Sciatic nerve (tissue), 2 donors: Measurements from ENCODE around the gene CD302. TPM values are rescaled to one million over a fixed set of nuclear protein-coding genes. Genes with fewer than 3 reads are reported as not detected.
"Not testable (repeated sequence)": the region's sequence is repeated elsewhere in the genome, so short reads cannot be mapped to it uniquely, and the experiment has no call there.

Experiments used
- ATAC-seq: fragments of 200-7000 bp; cut with Tn5 transposase; one replicate; pipeline ENCODE4 v1.9.1; 2020; ENCODE audit warnings: mild to moderate bottlenecking, moderate library complexity
- DNase-seq: peaks from one replicate; pipeline ENCODE4 v3.0.0-alpha.2; 2020; ENCODE audit warnings: low spot score
- intact Hi-C: fragments of 100-400 bp; cut with DNase I; formaldehyde crosslinking; loops from one replicate; pipeline ENCODE4 v1.14.2; 2022
- total RNA-seq: library from RNA; stranded (reverse); fragmentation: NEBNext Ultra II Directional; extraction: Animal tissue kit (Norgen Biotek cat#: 25700); gene quantifications from one replicate; pipeline ENCODE4 v1.2.1, GENCODE V29; 2021
- donor health status: DM: no; HTN: no; CAD: no.
- donor health status: DM: no; HTN: no; CAD: no.

CD302 gene
- 47.1 TPM for total RNA-seq

GRCh38 chr2:159797543-159798375 is at the start of gene CD302:
TSS of gene CD302 (minus strand) at chr2:159798208. CDS start at chr2:159798198, 10 bp downstream.
- DNase-seq (peak; percentile 90), ATAC-seq (peak; percentile 84)
- intact Hi-C loops: no loop called here

GRCh38 chr2:159846564-159846963 is 48.6 kb upstream of the CD302 start:
- intact Hi-C loops: no loop called here
- DNase-seq (no peak), ATAC-seq (no peak)

- intact Hi-C loops: no loop called here
- no peak for ATAC-seq
- DNase-seq: no peak
Measured at GRCh38 chr2:159840616-159841015, 42.6 kb upstream of the CD302 start.

- DNase-seq: no peak
- no peak for ATAC-seq
- intact Hi-C loops: no loop called here
Measured at GRCh38 chr2:159832858-159833257, 34.9 kb upstream of the CD302 start.

- intact Hi-C loops: no loop called here
- no peak for DNase-seq
- no peak for ATAC-seq
Measured at GRCh38 chr2:159832026-159832425, 34.0 kb upstream of the CD302 start.

- intact Hi-C loops: no loop called here
- DNase-seq (no peak), ATAC-seq (no peak)
Measured at GRCh38 chr2:159829376-159829775, 31.4 kb upstream of the CD302 start.

- intact Hi-C loops: no loop called here
- ATAC-seq: no peak
Measured at GRCh38 chr2:159828738-159829137, 30.7 kb upstream of the CD302 start.

GRCh38 chr2:159822478-159822833 is 24.4 kb upstream of the CD302 start:
- not testable (repeated sequence) for ATAC-seq

More at GRCh38 chr2:159828738-159829137, 30.7 kb upstream of the CD302 start:
- no peak for DNase-seq

GRCh38 chr2:159821775-159822477 is 23.9 kb upstream of the CD302 start:
- ATAC-seq, intact Hi-C loops: not testable (repeated sequence)

More at GRCh38 chr2:159822478-159822833, 24.4 kb upstream of the CD302 start:
- DNase-seq, intact Hi-C loops: not testable (repeated sequence)

GRCh38 chr2:159818940-159819339 is 20.9 kb upstream of the CD302 start:
- intact Hi-C loops: no loop called here
- DNase-seq: no peak
- no peak for ATAC-seq

More at GRCh38 chr2:159821775-159822477, 23.9 kb upstream of the CD302 start:
- not testable (repeated sequence) for DNase-seq

GRCh38 chr2:159817283-159817682 is 19.3 kb upstream of the CD302 start:
- intact Hi-C loops: no loop called here
- ATAC-seq: no peak
- no peak for DNase-seq

- intact Hi-C loops: no loop called here
- no peak for ATAC-seq
- DNase-seq: no peak
Measured at GRCh38 chr2:159811232-159811631, 13.2 kb upstream of the CD302 start.

- ATAC-seq (no peak), DNase-seq (no peak)
- intact Hi-C loops: no loop called here
Measured at GRCh38 chr2:159808032-159808425, 10.0 kb upstream of the CD302 start.

- DNase-seq (no peak), ATAC-seq (peak; percentile 71)
- intact Hi-C loops: no loop called here
Measured at GRCh38 chr2:159807183-159808031, 9.4 kb upstream of the CD302 start.

- ATAC-seq (no peak), DNase-seq (no peak)
- intact Hi-C loops: no loop called here
Measured at GRCh38 chr2:159804941-159805340, 6.9 kb upstream of the CD302 start.

- DNase-seq (no peak), ATAC-seq (no peak)
- intact Hi-C loops: no loop called here
Measured at GRCh38 chr2:159803235-159803962, 5.4 kb upstream of the CD302 start.

- DNase-seq (no peak), ATAC-seq (no peak)
- intact Hi-C loops: no loop called here
Measured at GRCh38 chr2:159802673-159803072, 4.7 kb upstream of the CD302 start.

GRCh38 chr2:159799833-159800232 is 1.8 kb upstream of the CD302 start:
- ATAC-seq (no peak), DNase-seq (no peak)
- intact Hi-C loops: no loop called here

- ATAC-seq: no peak
Measured at GRCh38 chr2:159798376-159798725, 343 bp upstream of the CD302 start.

More at GRCh38 chr2:159798376-159798725, 343 bp upstream of the CD302 start:
- intact Hi-C loops: no loop called here
- DNase-seq: no peak
